Lung (tissue), 12 donors: ENCODE data around the gene CIT. TPM values are rescaled to one million over a fixed set of nuclear protein-coding genes. Genes with fewer than 3 reads are reported as not detected.
"Not testable (repeated sequence)": the region's sequence is repeated elsewhere in the genome, so short reads cannot be mapped to it uniquely, and the experiment has no call there.

Experiments used
- ATAC-seq: fragments of 200-7000 bp; cut with Tn5 transposase; one replicate; pipeline ENCODE4 v1.9.1; 2020; ENCODE audit warnings: moderate number of reproducible peaks; ENCODE audit not compliant: insufficient read depth, low FRiP score
- DNase-seq, 3 donors: peaks; one replicate each; pipeline ENCODE4 v3.0.0-alpha.2; 2013 to 2017
- H3K27ac ChIP-seq, 2 donors: one replicate each; pipeline ENCODE4 v1.5.1; 2013; ENCODE audit warnings: mild to moderate bottlenecking in 2 of 2, moderate library complexity in 2 of 2, control low read depth in 1 of 2, inconsistent platforms in 1 of 2, low read depth in 1 of 2, low read length in 1 of 2
- H3K27me3 ChIP-seq, 3 donors: one replicate each; pipeline ENCODE4 v1.5.1; 2013; ENCODE audit warnings: low read length in 2 of 3; ENCODE audit not compliant: control insufficient read depth in 3 of 3, insufficient read depth in 3 of 3
- H3K36me3 ChIP-seq, 4 donors: one replicate each; pipeline ENCODE4 v1.5.1; 2013; ENCODE audit warnings: low read length in 4 of 4, mild to moderate bottlenecking in 1 of 4, moderate library complexity in 1 of 4; ENCODE audit not compliant: control insufficient read depth in 4 of 4, insufficient read depth in 4 of 4
- H3K4me1 ChIP-seq, 5 donors: one replicate each; pipeline ENCODE4 v1.5.1; 2013; ENCODE audit warnings: low read length in 5 of 5, mild to moderate bottlenecking in 2 of 5, moderate library complexity in 1 of 5; ENCODE audit not compliant: control insufficient read depth in 5 of 5, insufficient read depth in 5 of 5
- H3K4me3 ChIP-seq: one replicate; pipeline ENCODE4 v1.5.1; 2013; ENCODE audit warnings: mild to moderate bottlenecking, control low read depth, moderate library complexity
- H3K9ac ChIP-seq, 2 donors: one replicate each; pipeline ENCODE4 v1.5.1; 2013; ENCODE audit warnings: low read length in 2 of 2, control low read depth in 1 of 2; ENCODE audit not compliant: insufficient read depth in 1 of 2
- H3K9me3 ChIP-seq, 4 donors: one replicate each; pipeline ENCODE4 v1.5.1; 2013; ENCODE audit warnings: low read length in 3 of 4, mild to moderate bottlenecking in 1 of 4, moderate library complexity in 1 of 4; ENCODE audit not compliant: control insufficient read depth in 4 of 4, insufficient read depth in 3 of 4
- CTCF ChIP-seq: IDR thresholded peaks from 2 replicates; pipeline ENCODE4 v1.5.1; 2012; ENCODE audit warnings: mild to moderate bottlenecking; ENCODE audit errors: control extremely low read depth, extremely low read depth
- WGBS, 2 donors: extraction: QIAGEN DNeasy Blood & Tissue Kit; methylation state at CpG; one replicate each; pipeline ENCODE4 v1.1.7; 2013; 5-methylcytosine and 5-hydroxymethylcytosine counted together
- polyA plus RNA-seq, 2 donors: library from polyadenylated mRNA; stranded (reverse); fragments of 200-250 nt; gene quantifications; one replicate each; pipeline ENCODE4 v1.2.1, GENCODE V29; 2013
- total RNA-seq, 2 donors: library from RNA; depleted of rRNA in 1 of 2; stranded (reverse); fragments of >200 nt in 1 of 2; gene quantifications; one replicate each; pipeline ENCODE4 v1.2.1, GENCODE V29; 2014 to 2021
- donor health status: control.
- donor health status: control.
- donor health status: Bipolar disorder and iron deficiency.
- donor health status: healthy.
- donor health status: DM: yes; HTN: yes; CAD: no.

The CIT gene
- total and polyA plus RNA-seq, 4 donors, result 5.0 to 29.3 (median 14.9) TPM

- DNase-seq, result no peak
- 57 to 58% methylated on average over 1 of the region's 1 CpG for WGBS, 2 donors
Observed at GRCh38 chr12:119894916-119895315, 17.8 kb upstream of the CIT start.

GRCh38 chr12:119892611-119893010 lies 15.5 kb upstream of the CIT start:
- 48 to 58% methylated on average over 1 of the region's 1 CpG for WGBS, 2 donors
- H3K9ac ChIP-seq, H3K36me3 ChIP-seq, DNase-seq, ATAC-seq, H3K4me3 ChIP-seq, H3K9me3 ChIP-seq, H3K4me1 ChIP-seq, H3K27me3 ChIP-seq, H3K27ac ChIP-seq: not testable (repeated sequence)

More at GRCh38 chr12:119894916-119895315, 17.8 kb upstream of the CIT start:
- Histone ChIP-seq H3K27me3 (peaks cover 0 to 3% (median 0%) of the 10 kb centered on the region in 3 donors), H3K4me1 (no peaks in the 10 kb centered on the region), H3K27ac (no peak overlapping the region), H3K4me3 (no peak overlapping the region), H3K9me3 (peaks cover 0 to 2% (median 0%) of the 10 kb centered on the region in 4 donors), H3K36me3 (no peaks in the 10 kb centered on the region), H3K9ac (no peak overlapping the region)
- ATAC-seq, result no peak
- TF ChIP-seq CTCF, result no peak

GRCh38 chr12:119885549-119885948 lies 8.4 kb upstream of the CIT start:
- no peak for ATAC-seq
- Histone ChIP-seq H3K4me3 (no peak overlapping the region), H3K36me3 (no peaks in the 10 kb centered on the region), H3K9me3 (no peaks in the 10 kb centered on the region), H3K27ac (no peak overlapping the region), H3K4me1 (no peaks in the 10 kb centered on the region), H3K9ac (no peak overlapping the region), H3K27me3 (no peaks in the 10 kb centered on the region)
- DNase-seq, result no peak
- no peak for TF ChIP-seq CTCF
- 71 to 73% methylated on average over 3 of the region's 3 CpGs for WGBS, 2 donors

- not testable (repeated sequence) for H3K9me3 ChIP-seq, H3K27me3 ChIP-seq, H3K9ac ChIP-seq, H3K4me3 ChIP-seq, ATAC-seq, H3K36me3 ChIP-seq, DNase-seq, H3K27ac ChIP-seq, H3K4me1 ChIP-seq
- WGBS, 2 donors, result 71% methylated on average over 4 of the region's 4 CpGs
Observed at GRCh38 chr12:119883791-119884190, 6.7 kb upstream of the CIT start.

- Histone ChIP-seq H3K9ac (no peak overlapping the region), H3K4me3 (no peak overlapping the region), H3K9me3 (no peaks in the 10 kb centered on the region), H3K4me1 (no peaks in the 10 kb centered on the region), H3K27ac (no peak overlapping the region), H3K27me3 (no peaks in the 10 kb centered on the region), H3K36me3 (no peaks in the 10 kb centered on the region)
- no peak for ATAC-seq
- no peak for DNase-seq
- 83 to 91% methylated on average over 4 of the region's 4 CpGs for WGBS, 2 donors
- TF ChIP-seq CTCF, result no peak
Observed at GRCh38 chr12:119883237-119883636, 6.1 kb upstream of the CIT start.
